Body of pancreas (tissue), 4 donors: ENCODE results near the gene NAA38.

Source experiments
- CTCF ChIP-seq, 7 experiments: fragments of 450-650 bp in 4 of 7; fragments of 200-600 bp in 3 of 7; sonication (generic) in 3 of 7; IDR thresholded peaks; one replicate each; pipeline ENCODE4 v1.5.1; 2016 to 2019; ENCODE audit warnings: antibody characterized with exemption in 7 of 7
- POLR2A ChIP-seq, 3 donors: fragments of 450-650 bp; IDR thresholded peaks; one replicate each; pipeline ENCODE4 v1.6.1; 2016; ENCODE audit warnings: antibody characterized with exemption in 3 of 3, mild to moderate bottlenecking in 2 of 3

DNA sequence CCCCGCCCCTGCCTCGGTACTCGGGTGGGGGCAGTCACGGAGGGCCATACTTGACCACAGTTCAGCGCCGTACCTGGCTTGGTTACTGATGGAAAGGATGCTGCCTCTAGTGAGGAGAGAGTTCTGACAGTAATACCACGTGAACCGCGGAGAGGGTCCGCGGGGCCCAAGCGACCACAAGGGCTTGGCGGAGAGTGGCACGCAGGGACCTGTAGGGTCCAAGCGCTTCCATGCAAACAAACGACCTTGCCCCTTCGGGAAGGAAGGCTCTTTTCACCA is 14.2 kb downstream of the NAA38 start:
- no peak for TF ChIP-seq CTCF (IDR thresholded peaks at IDR 0.05)
- TF ChIP-seq POLR2A (IDR thresholded peaks at IDR 0.05): no peak
